Fibroblast of mammary gland (primary cell): ENCODE results near the gene INPP4B.

ENCODE experiments used
- DNase-seq: peaks from one replicate; pipeline ENCODE4 v3.0.0-alpha.2; 2010; ENCODE audit warnings: low read depth
- H3K4me3 ChIP-seq: 2 replicates; pipeline ENCODE4 v1.5.1; 2011; ENCODE audit warnings: low read depth, mild to moderate bottlenecking, low read length, moderate library complexity; ENCODE audit not compliant: control insufficient read depth
- TF ChIP-seq, protein P1 (sequence below): conservative IDR thresholded peaks from 2 replicates; pipeline ENCODE4 v1.5.1; 2011; ENCODE audit warnings: low read depth, low read length, inconsistent platforms; ENCODE audit not compliant: control insufficient read depth, insufficient read depth

Gene INPP4B

DNA sequence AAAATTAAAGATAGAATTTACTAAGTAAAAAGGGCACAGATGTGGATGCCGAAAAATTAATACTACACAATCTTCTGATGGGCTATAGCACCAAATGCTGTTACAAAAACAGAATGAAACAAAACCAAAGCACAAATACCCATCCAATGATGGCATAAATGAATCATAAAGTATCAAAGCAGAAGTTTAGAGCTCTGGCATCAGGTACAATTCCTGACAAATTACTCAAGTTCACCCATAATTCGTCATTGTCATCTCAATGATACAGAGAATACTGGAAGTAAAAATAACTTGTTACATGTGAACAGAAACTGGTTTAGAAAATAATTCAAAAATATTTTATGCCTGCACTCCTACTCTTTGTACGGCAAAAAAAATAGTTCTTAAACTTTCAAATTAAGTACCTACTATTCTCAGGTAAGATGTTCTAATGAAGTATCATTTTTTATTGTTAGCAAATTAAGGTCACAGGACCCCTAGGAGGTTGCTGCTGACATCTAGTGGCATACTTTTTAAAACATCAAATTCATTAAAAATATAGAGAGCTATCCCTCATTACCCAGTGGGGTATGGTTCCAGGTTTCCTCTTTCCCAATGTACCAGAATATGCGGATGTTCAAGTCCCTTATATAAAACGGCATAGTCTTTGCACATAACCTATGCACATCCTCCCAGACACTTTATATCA, 126.1 kb downstream of the INPP4B start:
- peak; percentile 40 for DNase-seq
- H3K4me3 ChIP-seq: no peak overlapping the region
- TF ChIP-seq, protein P1, sequence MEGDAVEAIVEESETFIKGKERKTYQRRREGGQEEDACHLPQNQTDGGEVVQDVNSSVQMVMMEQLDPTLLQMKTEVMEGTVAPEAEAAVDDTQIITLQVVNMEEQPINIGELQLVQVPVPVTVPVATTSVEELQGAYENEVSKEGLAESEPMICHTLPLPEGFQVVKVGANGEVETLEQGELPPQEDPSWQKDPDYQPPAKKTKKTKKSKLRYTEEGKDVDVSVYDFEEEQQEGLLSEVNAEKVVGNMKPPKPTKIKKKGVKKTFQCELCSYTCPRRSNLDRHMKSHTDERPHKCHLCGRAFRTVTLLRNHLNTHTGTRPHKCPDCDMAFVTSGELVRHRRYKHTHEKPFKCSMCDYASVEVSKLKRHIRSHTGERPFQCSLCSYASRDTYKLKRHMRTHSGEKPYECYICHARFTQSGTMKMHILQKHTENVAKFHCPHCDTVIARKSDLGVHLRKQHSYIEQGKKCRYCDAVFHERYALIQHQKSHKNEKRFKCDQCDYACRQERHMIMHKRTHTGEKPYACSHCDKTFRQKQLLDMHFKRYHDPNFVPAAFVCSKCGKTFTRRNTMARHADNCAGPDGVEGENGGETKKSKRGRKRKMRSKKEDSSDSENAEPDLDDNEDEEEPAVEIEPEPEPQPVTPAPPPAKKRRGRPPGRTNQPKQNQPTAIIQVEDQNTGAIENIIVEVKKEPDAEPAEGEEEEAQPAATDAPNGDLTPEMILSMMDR: peak; percentile 50

DNA sequence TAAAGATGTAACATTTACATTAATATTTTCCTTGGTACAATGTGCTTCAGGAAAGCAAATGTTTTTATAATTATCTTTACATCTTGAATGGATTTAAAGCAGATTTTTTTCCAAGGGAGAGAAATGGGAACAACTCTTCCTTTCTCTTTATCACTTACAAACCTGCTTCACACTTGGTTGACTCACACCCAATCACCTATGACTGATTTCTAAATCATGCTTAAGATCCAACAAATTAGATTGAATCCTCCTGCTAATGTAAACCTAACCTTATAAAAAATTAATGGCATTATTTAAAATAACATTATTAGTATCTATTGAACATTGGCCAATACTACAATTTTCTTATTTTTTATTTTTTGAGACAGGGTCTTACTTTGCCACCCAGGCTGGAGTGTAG, 127.1 kb downstream of the INPP4B start:
- no peak overlapping the region for H3K4me3 ChIP-seq
- no peak for DNase-seq

DNA sequence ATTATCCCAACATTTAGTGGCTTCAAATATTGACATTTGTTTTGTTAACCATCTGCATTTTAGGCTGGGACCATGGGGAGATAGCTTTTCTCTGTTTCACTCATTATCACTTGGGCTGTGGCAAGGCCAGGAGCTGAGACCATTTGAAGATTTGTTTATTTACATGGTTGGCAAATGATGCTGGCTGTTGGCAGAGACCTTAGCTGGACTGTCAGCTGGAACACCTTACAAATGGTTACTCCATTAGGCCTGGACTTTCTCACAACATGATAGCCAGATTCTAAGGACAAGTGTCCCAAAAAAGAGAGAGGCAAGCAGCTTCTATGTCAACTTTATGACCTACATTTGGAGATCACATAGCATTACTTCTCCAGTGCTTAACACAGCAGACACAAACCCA, 130.4 kb downstream of the INPP4B start:
- DNase-seq: no peak
- TF ChIP-seq, protein P1: no peak
- no peak overlapping the region for H3K4me3 ChIP-seq

More for the DNA sequence above, 127.1 kb downstream of the INPP4B start:
- TF ChIP-seq, protein P1: no peak

DNA sequence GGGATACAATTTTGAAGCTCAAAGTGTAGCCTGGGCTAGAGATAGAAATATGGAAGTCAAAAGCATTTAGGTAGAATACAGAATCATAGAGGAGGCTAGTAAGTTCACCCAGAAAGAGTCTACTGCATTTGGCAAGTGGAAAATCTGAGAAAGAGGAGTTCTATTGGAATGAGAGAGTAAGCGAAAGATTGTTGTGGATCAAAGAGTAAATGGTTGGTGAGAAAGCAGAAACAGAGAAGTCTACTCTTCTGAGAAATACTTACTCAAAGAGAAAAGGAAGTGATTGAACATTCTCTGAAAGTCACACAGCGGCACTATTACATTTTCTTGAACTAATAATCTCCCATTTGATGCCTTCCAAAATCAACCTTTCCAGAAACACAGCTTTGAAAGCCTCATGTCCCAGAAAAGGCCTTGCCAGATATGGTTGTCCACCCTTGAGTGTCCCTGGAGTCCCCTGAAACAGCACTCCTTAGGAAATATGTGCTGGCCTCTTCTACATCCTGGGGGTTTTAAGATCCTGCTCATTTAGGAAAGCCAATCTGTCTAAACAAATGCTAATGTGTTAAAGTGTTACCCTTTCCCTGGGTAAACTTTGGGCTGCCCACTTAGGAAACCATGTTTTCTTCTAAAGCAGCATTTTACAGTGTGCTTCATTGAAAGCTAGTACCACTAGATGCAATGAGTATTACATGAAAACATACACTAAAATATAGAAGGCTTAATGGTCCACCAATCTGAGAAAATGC, 132.6 kb downstream of the INPP4B start:
- no peak for DNase-seq
- no peak overlapping the region for H3K4me3 ChIP-seq
- TF ChIP-seq, protein P1: no peak

DNA sequence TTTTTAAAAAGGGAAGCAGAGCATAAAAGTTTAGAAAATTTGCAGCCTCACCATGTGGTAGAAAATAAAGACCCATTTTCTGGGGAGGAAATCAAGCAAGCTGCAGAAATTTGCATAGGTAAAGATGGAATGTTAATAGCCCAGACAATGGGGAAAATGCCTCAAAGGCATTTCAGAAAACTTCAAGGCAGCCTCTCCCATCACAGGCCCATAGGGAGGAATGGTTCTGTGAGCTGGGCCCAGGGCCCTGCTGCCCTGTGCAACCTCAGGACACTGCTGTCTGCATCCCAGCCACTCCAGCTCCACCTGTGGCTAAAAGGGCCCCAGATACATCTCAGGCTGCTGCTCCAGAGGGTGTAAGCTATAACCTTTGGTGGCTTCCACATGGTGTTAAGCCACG, 137.9 kb downstream of the INPP4B start:
- TF ChIP-seq, protein P1: no peak

DNA sequence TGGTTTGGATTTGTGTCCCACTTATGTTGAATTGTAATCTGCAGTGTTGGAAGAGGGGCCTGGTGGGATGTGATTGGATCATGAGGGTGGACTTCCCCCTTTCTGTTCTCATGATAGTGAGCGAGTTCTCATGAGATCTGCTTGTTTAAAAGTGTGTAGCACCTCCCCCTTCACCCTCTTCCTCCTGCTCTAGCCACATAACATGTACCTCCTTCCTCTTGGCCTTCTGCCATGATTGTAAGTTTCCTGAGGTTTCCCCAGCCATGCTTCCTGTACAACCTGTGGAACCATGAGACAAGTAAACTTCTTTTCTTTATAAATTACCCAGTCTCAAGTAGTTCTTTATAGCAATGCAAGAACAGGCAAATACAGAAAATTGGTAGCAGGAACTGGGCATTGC, 138.7 kb downstream of the INPP4B start:
- DNase-seq: no peak
- no peak overlapping the region for H3K4me3 ChIP-seq
- TF ChIP-seq, protein P1: no peak

More for the DNA sequence above, 137.9 kb downstream of the INPP4B start:
- no peak overlapping the region for H3K4me3 ChIP-seq
- DNase-seq: no peak
